Activated CD4-positive, alpha-beta T cell treated with anti-CD3 and anti-CD28 coated beads for 36 hours (primary cell): Measurements from ENCODE around the gene POLR3GL. TPM values are rescaled to one million over a fixed set of nuclear protein-coding genes. Genes with fewer than 3 reads are reported as not detected.

Experiments
- ATAC-seq: fragments of 200-7000 bp; cut with Tn5 transposase; one replicate; pipeline ENCODE4 v1.10.0; 2021; ENCODE audit warnings: mild to moderate bottlenecking, moderate library complexity
- CTCF ChIA-PET: fragments of 350-600 bp; sonication (Branson Sonifier 250); formaldehyde crosslinking; loops from one replicate; lab custom pipeline; 2021; ENCODE audit warnings: antibody characterized with exemption; lab: Charles Lee
- POLR2A ChIA-PET: fragments of 350-600 bp; sonication (Branson Sonifier 250); formaldehyde crosslinking; loops from one replicate; lab custom pipeline; 2021; ENCODE audit warnings: antibody characterized with exemption, inconsistent platforms; lab: Charles Lee
- DNase-seq: peaks from one replicate; pipeline ENCODE4 v3.0.0-alpha.2; 2020
- H3K27ac Mint-ChIP-seq: one replicate; pipeline ENCODE4 v1.8.0; 2021; ENCODE audit warnings: mixed read lengths
- H3K27me3 Mint-ChIP-seq: one replicate; pipeline ENCODE4 v1.8.0; 2021; ENCODE audit warnings: mixed read lengths
- H3K36me3 Mint-ChIP-seq: one replicate; pipeline ENCODE4 v1.8.0; 2021; ENCODE audit warnings: low read depth, mixed read lengths
- H3K4me1 Mint-ChIP-seq: one replicate; pipeline ENCODE4 v1.8.0; 2021; ENCODE audit warnings: mixed read lengths
- H3K4me3 Mint-ChIP-seq: one replicate; pipeline ENCODE4 v1.8.0; 2021; ENCODE audit warnings: mild to moderate bottlenecking, moderate library complexity, mixed read lengths
- H3K9me3 Mint-ChIP-seq: one replicate; pipeline ENCODE4 v1.8.0; 2021; ENCODE audit warnings: low read depth, mixed read lengths
- intact Hi-C, 2 experiments: fragments of 100-400 bp; cut with DNase I in 1 of 2; cut with micrococcal nuclease in 1 of 2; formaldehyde crosslinking; loops; one replicate each; pipeline versions ENCODE4 v1.14.2 to v1.15.1; 2022 to 2024; cut with DNase I, micrococcal nuclease
- total RNA-seq, 2 experiments: library from RNA; stranded (reverse); gene quantifications; one replicate each; pipeline ENCODE4 v1.2.3, GENCODE V29; 2021

The POLR3GL gene
- total RNA-seq, 2 experiments from 2014 or later: 19.3 to 22.4 TPM

DNA sequence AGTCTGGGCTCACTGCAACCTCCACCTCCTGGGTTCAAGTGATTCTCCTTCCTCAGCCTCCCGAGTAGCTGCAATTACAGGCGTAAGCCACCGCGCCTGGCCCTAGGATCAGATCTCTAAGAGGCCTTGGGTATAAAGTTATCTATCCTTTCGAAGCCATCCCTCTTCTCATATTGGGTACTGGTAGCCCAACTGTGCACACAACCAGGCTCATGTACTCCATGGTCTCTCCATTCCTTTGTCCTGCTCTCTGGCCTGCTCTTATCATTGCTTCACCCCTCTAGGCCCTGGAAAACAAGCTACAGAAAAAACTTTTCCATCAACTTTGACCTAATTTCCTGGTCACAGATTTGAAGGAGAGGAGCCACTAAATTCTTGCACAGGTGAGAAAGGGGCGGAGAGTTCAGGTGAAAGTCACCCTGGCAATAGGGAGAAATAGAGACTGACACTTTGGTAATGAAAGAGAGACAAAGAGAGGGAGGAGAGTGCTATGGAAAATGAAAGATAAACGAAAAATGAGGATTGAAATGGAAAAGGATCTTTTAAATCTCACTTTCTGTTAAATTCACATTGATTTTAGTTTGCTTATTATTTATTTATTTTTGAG lies 25.9 kb downstream of the POLR3GL start:
- no peaks in the 10 kb centered on the region for H3K27me3 Mint-ChIP-seq
- H3K36me3 Mint-ChIP-seq: peaks cover 37% of the 10 kb centered on the region
- H3K27ac Mint-ChIP-seq: peak overlapping the region; percentile 15
- peaks cover 2% of the 10 kb centered on the region for H3K9me3 Mint-ChIP-seq
- ChIA-PET CTCF (interaction anchor here (0.5 to 13.6 kb wide), 4 partner anchors 10 to 105 kb away, joined by 3 to 161 read pairs (median 6); partner anchors contain the start of gene ANKRD35), POLR2A (interaction anchor here (1.9 to 10.4 kb wide), 3 partner anchors 9 to 61 kb away, joined by 5 to 127 read pairs (median 9); no protein-coding TSS in a partner anchor)
- no peak for ATAC-seq
- DNase-seq: peak; percentile 33
- H3K4me1 Mint-ChIP-seq: peaks cover 60% of the 10 kb centered on the region
- intact Hi-C loops: no loop called here
- H3K4me3 Mint-ChIP-seq: no peak overlapping the region

GRCh38 chr1:145991735-145992412 lies 27.4 kb downstream of the POLR3GL start:
- intact Hi-C loops: no loop called here
- H3K4me3 Mint-ChIP-seq: peak overlapping the region; percentile 92
- peak overlapping the region; percentile 69 for H3K27ac Mint-ChIP-seq
- no peaks in the 10 kb centered on the region for H3K27me3 Mint-ChIP-seq
- peak; percentile 7 for DNase-seq
- peaks cover 46% of the 10 kb centered on the region for H3K36me3 Mint-ChIP-seq
- ChIA-PET POLR2A (interaction anchor here (0.7 to 10.4 kb wide), 4 partner anchors 10 to 86 kb away, joined by 3 to 127 read pairs (median 7); partner anchors contain the start of genes ANKRD34A and POLR3GL), CTCF (interaction anchor here (1.0 to 13.6 kb wide), 5 partner anchors 10 to 144 kb away, joined by 3 to 161 read pairs (median 5); no protein-coding TSS in a partner anchor)
- peaks cover 51% of the 10 kb centered on the region for H3K4me1 Mint-ChIP-seq
- no peak for ATAC-seq
- H3K9me3 Mint-ChIP-seq: peaks cover 2% of the 10 kb centered on the region

DNA sequence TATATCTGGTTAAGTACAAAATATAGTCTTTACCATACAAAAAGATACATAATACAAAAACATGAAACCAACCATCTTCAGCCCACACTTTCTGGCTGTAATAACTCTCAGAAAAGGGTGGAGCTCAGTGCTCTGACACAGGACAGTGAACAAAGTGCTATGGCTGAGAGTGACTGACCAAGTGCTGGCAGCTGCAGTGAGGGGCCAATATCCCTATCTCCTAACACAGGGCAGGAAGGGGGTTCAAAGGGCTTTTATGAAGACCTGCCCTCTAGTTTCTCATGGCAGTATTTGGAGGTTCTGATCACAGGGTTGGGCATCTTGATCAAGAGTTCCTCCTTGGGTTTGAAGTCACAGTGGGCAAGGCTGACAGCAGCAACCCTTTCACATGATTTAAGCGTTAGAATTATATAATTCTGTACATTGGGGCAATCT lies 28.0 kb downstream of the POLR3GL start:
- DNase-seq: peak; percentile 17
- no peaks in the 10 kb centered on the region for H3K27me3 Mint-ChIP-seq
- no peak for ATAC-seq
- H3K4me3 Mint-ChIP-seq: peak overlapping the region; percentile 92
- H3K9me3 Mint-ChIP-seq: peaks cover 2% of the 10 kb centered on the region
- intact Hi-C loops: no loop called here
- POLR2A ChIA-PET: interaction anchor here (1.5 to 10.4 kb wide), 2 partner anchors 11 to 28 kb away, joined by 5 to 127 read pairs; partner anchors contain the start of genes ANKRD34A and POLR3GL
- H3K36me3 Mint-ChIP-seq: peaks cover 46% of the 10 kb centered on the region
- peaks cover 56% of the 10 kb centered on the region for H3K4me1 Mint-ChIP-seq
- CTCF ChIA-PET: interaction anchor here (1.1 to 13.6 kb wide), 3 partner anchors 12 to 44 kb away, joined by 3 to 161 read pairs (median 3); no protein-coding TSS in a partner anchor
- peak overlapping the region; percentile 65 for H3K27ac Mint-ChIP-seq

DNA sequence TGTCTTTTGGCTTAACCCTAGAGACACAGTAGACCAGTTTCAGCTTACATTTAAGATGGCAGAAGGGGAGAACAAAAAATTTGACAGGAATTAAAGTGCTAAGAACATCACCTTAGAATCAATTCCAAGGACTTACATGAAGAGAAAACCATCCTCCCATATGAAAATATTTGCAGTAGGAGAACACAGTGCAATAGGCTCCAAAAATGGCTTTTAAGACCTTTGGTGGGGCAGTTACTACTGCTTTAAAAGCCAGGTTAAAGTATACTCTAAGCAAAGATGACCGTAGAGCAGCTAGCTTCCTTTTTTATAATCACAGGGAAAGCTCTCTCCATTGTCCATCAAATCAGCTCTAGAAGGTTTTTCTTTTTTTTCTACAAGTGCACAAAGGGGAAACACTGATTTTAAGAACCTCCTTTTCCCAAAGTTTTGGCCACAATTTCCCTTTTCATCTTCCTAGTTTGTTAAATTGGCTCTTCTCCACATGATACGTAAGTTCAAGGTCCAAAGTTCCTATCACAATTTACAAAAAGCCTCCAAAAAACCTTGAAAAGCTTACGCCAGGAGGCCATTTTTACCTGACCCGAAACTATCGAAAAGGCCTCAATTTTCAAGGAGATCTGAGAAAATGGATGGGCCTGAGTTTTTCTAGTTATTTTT lies 28.6 kb downstream of the POLR3GL start:
- ChIA-PET POLR2A (interaction anchor here (1.5 to 10.4 kb wide), 3 partner anchors 11 to 29 kb away, joined by 4 to 127 read pairs (median 5); partner anchors contain the start of genes ANKRD34A and POLR3GL), CTCF (interaction anchor here (1.1 to 13.6 kb wide), 4 partner anchors 13 to 44 kb away, joined by 3 to 161 read pairs (median 4); no protein-coding TSS in a partner anchor)
- intact Hi-C loops: no loop called here
- Mint-ChIP-seq H3K27ac (peak overlapping the region; percentile 99), H3K27me3 (no peaks in the 10 kb centered on the region), H3K4me1 (peaks cover 56% of the 10 kb centered on the region), H3K9me3 (peaks cover 2% of the 10 kb centered on the region), H3K4me3 (peak overlapping the region; percentile 92), H3K36me3 (peaks cover 46% of the 10 kb centered on the region)
- ATAC-seq: no peak
- no peak for DNase-seq

DNA sequence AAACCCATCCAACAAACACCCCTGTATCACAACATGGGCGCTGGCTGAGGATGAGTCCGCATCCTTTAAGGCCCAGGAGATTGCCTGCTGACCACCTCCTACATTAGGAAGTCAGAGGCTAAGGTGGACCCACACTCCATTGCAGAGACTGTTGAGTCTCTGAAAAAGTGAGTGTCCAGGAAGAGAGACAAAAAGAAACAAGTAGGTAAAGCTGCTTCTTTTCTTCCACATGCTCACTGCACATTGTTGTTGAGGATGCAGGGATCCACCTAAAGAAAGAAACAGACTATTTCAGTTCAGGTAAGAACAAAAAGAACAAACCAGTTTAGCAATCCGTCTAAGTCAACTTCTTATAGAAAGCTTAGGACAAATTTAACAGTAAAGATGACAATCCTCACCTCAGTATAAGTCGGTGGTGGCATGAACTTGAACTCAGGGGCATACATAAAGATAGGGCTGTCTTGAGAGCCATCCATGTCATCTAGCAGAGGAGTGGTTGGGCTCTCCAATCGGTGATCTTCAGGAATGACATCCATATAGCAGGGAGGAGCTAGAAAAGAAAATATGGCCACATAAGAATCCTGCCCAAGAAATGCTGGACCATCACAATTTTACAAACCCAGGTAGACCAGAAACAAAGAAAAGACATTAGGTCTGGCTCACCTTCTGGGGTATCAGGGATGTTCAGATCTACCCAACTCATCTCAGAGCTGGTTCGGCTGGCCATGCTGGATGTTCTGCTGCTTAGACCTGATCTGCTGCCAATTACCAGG lies 29.3 kb downstream of the POLR3GL start:
- H3K4me1 Mint-ChIP-seq: peaks cover 57% of the 10 kb centered on the region
- ChIA-PET POLR2A (interaction anchor here (1.5 to 10.4 kb wide), 2 partner anchors 12 to 30 kb away, joined by 4 to 127 read pairs; partner anchors contain the start of genes ANKRD34A and POLR3GL), CTCF (interaction anchor here (0.8 to 13.6 kb wide), 4 partner anchors 14 to 41 kb away, joined by 3 to 161 read pairs (median 4); no protein-coding TSS in a partner anchor)
- intact Hi-C loops: loop anchor here in 1 of 2 experiments (1.0 kb wide), 1 partner anchor 9 kb away; no protein-coding TSS in a partner anchor
- H3K36me3 Mint-ChIP-seq: peaks cover 46% of the 10 kb centered on the region
- no peaks in the 10 kb centered on the region for H3K27me3 Mint-ChIP-seq
- no peaks in the 10 kb centered on the region for H3K9me3 Mint-ChIP-seq
- ATAC-seq: no peak
- peak overlapping the region; percentile 92 for H3K4me3 Mint-ChIP-seq
- peak; percentile 4 for DNase-seq
- peak overlapping the region; percentile 99 for H3K27ac Mint-ChIP-seq

DNA sequence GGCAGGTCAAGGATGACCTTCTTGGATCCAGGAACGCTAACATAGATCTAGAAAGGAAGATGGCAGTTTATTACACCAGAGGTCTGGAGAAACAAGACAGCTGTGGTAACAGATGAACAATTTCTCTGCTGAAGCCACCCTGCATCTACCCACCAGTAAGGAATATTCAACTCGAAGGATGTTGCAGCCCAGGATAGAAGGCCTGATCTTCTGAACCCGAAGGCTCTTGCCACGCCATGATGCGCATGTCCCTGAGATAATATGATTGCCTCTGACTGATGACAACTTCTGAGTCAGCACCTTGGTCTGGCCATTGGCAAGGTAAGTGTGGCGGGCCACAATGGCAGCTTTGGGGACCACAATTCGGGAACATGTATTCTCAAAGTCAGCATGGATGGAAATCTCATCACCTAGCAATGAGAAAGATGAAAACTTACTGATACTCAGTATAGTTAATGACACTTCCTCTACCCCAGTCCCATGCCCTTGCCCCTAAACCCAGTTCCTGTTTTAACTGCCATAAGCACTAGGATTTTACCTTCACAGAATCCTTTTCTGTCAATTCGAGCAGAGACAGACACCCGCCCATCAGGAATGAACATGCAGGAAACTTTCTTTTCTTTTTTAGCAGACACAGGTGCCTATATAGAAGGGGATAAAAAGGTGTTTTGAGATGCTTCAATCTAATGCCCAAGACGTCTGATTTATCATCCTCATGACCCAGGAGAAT lies 30.1 kb downstream of the POLR3GL start:
- peak overlapping the region; percentile 92 for H3K4me3 Mint-ChIP-seq
- peak overlapping the region; percentile 99 for H3K27ac Mint-ChIP-seq
- DNase-seq: peak; percentile 74
- H3K9me3 Mint-ChIP-seq: no peaks in the 10 kb centered on the region
- ATAC-seq: peak; percentile 31
- intact Hi-C loops: loop anchor here (1.0 to 5.0 kb wide), 2 partner anchors 9 to 67 kb away; partner anchors contain the start of gene RBM8A (in 1 of the 2)
- ChIA-PET POLR2A (interaction anchor here (1.5 to 10.4 kb wide), 2 partner anchors 13 to 31 kb away, joined by 4 to 127 read pairs; partner anchors contain the start of genes ANKRD34A and POLR3GL), CTCF (interaction anchor here (0.8 to 13.6 kb wide), 4 partner anchors 12 to 41 kb away, joined by 3 to 161 read pairs (median 14); no protein-coding TSS in a partner anchor)
- H3K36me3 Mint-ChIP-seq: peaks cover 46% of the 10 kb centered on the region
- no peaks in the 10 kb centered on the region for H3K27me3 Mint-ChIP-seq
- peaks cover 62% of the 10 kb centered on the region for H3K4me1 Mint-ChIP-seq

GRCh38 chr1:145995148-145995881 lies 30.8 kb downstream of the POLR3GL start:
- intact Hi-C loops: loop anchor here in 1 of 2 experiments (5.0 kb wide), 1 partner anchor 68 kb away; the partner anchor contains the start of gene RBM8A
- ATAC-seq: no peak

GRCh38 chr1:145995964-145996432 lies 31.5 kb downstream of the POLR3GL start:
- DNase-seq (peak; percentile 37), ATAC-seq (no peak)
- H3K4me3 Mint-ChIP-seq: peak overlapping the region; percentile 92
- peaks cover 46% of the 10 kb centered on the region for H3K36me3 Mint-ChIP-seq
- intact Hi-C loops: loop anchor here (1.0 to 5.0 kb wide), 10 partner anchors 11 to 137 kb away; partner anchors contain the start of genes RBM8A (in 2 of the 2), ANKRD34A (in 1 of the 2), LIX1L (in 1 of the 2) and PEX11B (in 1 of the 2)
- no peaks in the 10 kb centered on the region for H3K9me3 Mint-ChIP-seq
- no peaks in the 10 kb centered on the region for H3K27me3 Mint-ChIP-seq
- H3K27ac Mint-ChIP-seq: peak overlapping the region; percentile 99
- CTCF ChIA-PET: interaction anchor here (0.5 to 13.6 kb wide), 7 partner anchors 11 to 137 kb away, joined by 3 to 161 read pairs (median 4); partner anchors contain the start of genes ANKRD34A, LIX1L, PIAS3 and POLR3GL
- H3K4me1 Mint-ChIP-seq: peaks cover 66% of the 10 kb centered on the region
- POLR2A ChIA-PET: interaction anchor here (0.6 to 10.4 kb wide), 11 partner anchors 9 to 76 kb away, joined by 3 to 127 read pairs (median 4); partner anchors contain the start of genes ANKRD34A, LIX1L and POLR3GL

More at GRCh38 chr1:145995148-145995881, 30.8 kb downstream of the POLR3GL start:
- Mint-ChIP-seq H3K36me3 (peaks cover 46% of the 10 kb centered on the region), H3K4me1 (peaks cover 68% of the 10 kb centered on the region), H3K4me3 (peak overlapping the region; percentile 92), H3K27me3 (no peaks in the 10 kb centered on the region), H3K27ac (peak overlapping the region; percentile 99), H3K9me3 (no peaks in the 10 kb centered on the region)
- ChIA-PET POLR2A (interaction anchor here (0.7 to 10.4 kb wide), 4 partner anchors 13 to 136 kb away, joined by 3 to 127 read pairs (median 5); partner anchors contain the start of gene LIX1L), CTCF (interaction anchor here (4.9 to 13.6 kb wide), 2 partner anchors 11 to 15 kb away, joined by 25 to 161 read pairs; no protein-coding TSS in a partner anchor)
- peak; percentile 7 for DNase-seq
